ENCODE results near the gene ZNF813.

DNA sequence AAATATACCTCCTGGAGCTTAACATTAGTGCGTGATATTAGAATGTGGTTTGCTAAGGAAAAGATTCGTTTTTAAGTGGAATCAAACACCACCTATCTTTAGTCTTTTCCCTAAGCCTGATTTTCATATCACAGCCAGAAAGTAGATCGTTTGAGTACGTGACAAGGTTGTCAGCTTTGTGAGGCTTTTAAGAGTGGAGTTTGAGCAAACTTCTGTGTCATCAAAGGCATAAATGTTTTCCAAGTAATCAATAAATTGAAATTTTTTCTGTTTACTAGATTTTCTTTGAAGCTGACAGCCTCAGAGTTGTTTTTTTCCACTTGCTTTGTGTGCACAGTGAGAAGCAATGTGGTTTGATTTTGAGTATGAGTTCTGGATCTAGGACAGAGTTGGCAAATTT lies 63.9 kb downstream of the ZNF813 start:
- TF ChIP-seq YY1 (IDR thresholded peaks at IDR 0.05; ENCODE audit: insufficient read depth, insufficient read length) = no peak
- no peak for TF ChIP-seq ZNF274 (IDR thresholded peaks at IDR 0.05; ENCODE audit: low read depth, low read length)
- no peak for TF ChIP-seq SUZ12 (IDR thresholded peaks at IDR 0.05; ENCODE audit: extremely low read depth, insufficient read depth, insufficient read length)

Data from NT2/D1 (cell line).